Measurements from ENCODE around the gene CDH23. TPM values are rescaled to one million over a fixed set of nuclear protein-coding genes. Genes with fewer than 3 reads are reported as not detected.

CDH23 gene
- total and polyA plus RNA-seq, 2 of the 8 experiments (the other 6 are each of a cell fraction or from before 2014, with no cell fraction given), result 1.9 to 4.9 TPM

DNA sequence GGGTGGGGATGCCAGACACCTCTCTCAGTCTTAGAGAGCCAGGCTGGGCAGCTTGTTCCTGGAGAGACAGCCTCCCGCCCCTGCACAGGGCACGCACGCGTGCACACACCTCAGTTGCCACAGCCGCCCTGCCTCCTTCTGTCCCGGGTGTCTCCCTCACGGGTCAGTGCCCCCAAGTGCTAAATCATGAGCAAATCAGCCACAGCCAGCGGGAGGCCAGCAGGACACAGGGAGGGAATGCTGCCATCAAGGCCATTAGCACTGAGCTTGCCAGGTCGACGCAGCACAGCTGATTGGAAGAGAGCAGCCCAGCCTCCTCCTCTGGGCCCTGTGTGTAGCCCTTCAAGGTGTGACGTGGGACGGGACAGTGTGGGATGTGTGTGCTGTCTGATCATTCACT, 130.4 kb downstream of the CDH23 start (continued):
- TF ChIP-seq SRF (IDR thresholded peaks at IDR 0.05; ENCODE audit: low read depth, low read length) (no peak), RAD21 (IDR thresholded peaks at IDR 0.05 in 1 of 2, conservative IDR thresholded peaks at IDR 0.05 in 1 of 2; ENCODE audit: low read depth in 2 of 2, low read length in 2 of 2) (no peak), BRCA1 (IDR thresholded peaks at IDR 0.05; ENCODE audit: low read depth, low read length) (no peak), SAP30 (IDR thresholded peaks at IDR 0.05; ENCODE audit: insufficient read depth, insufficient replicate concordance, low read length) (no peak), KDM1A (IDR thresholded peaks at IDR 0.05; ENCODE audit: borderline replicate concordance, low read length) (no peak), SIRT6 (IDR thresholded peaks at IDR 0.05; ENCODE audit: low read length) (no peak), CREB1 (IDR thresholded peaks at IDR 0.05) (no peak)
